Panc1 (cell line): ENCODE measurements around the gene UBE2O. TPM values are rescaled to one million over a fixed set of nuclear protein-coding genes. Genes with fewer than 3 reads are reported as not detected.

ENCODE experiments used
- ATAC-seq: fragments of 200-7000 bp; cut with Tn5 transposase; 2 replicates; pipeline ENCODE4 v1.9.1; 2020; ENCODE audit warnings: mild to moderate bottlenecking, moderate library complexity
- BruUV-seq: library from RNA; stranded (reverse); fragments of 400-500 nt; replicated peaks from 2 replicates; lab custom pipeline; 2021; lab: Mats Ljungman, UMichigan
- CTCF ChIA-PET: fragments of 300-600 bp; sonication (Branson Sonifier 250); formaldehyde crosslinking; loops from one replicate; lab custom pipeline; 2022; ENCODE audit warnings: antibody characterized with exemption; lab: Charles Lee
- POLR2A ChIA-PET: fragments of 300-600 bp; sonication (Branson Sonifier 250); formaldehyde crosslinking; loops from one replicate; lab custom pipeline; 2022; ENCODE audit warnings: antibody characterized with exemption; lab: Charles Lee
- DNase-seq: peaks from one replicate; pipeline ENCODE4 v3.0.0-alpha.2; 2010; ENCODE audit warnings: low read depth, low spot score
- H3K27ac ChIP-seq: 2 replicates; pipeline ENCODE4 v1.5.1; 2011; ENCODE audit warnings: mild to moderate bottlenecking, low read length, inconsistent platforms
- H3K27me3 ChIP-seq: fragments of 200-500 bp; sonication (Bioruptor generic); 2 replicates; pipeline ENCODE4 v1.6.0; 2014; ENCODE audit warnings: low read length, inconsistent platforms; ENCODE audit not compliant: control insufficient read depth, insufficient read depth
- H3K36me3 ChIP-seq: fragments of 200-500 bp; sonication (Bioruptor generic); 2 replicates; pipeline ENCODE4 v1.5.1; 2014; ENCODE audit warnings: inconsistent platforms, mild to moderate bottlenecking, low read length, moderate library complexity; ENCODE audit not compliant: control insufficient read depth, insufficient read depth
- H3K4me1 ChIP-seq: 2 replicates; pipeline ENCODE4 v1.5.1; 2011; ENCODE audit warnings: inconsistent platforms, mild to moderate bottlenecking, low read length, moderate library complexity; ENCODE audit not compliant: control insufficient read depth, insufficient read depth
- H3K4me3 ChIP-seq, 2 experiments: 2 replicates each; pipeline ENCODE4 v1.5.1; 2011 to 2012; ENCODE audit warnings: low read depth in 2 of 2, low read length in 2 of 2, mild to moderate bottlenecking in 2 of 2, inconsistent platforms in 1 of 2, moderate library complexity in 1 of 2
- H3K9me3 ChIP-seq: fragments of 200-500 bp; sonication (Bioruptor generic); 2 replicates; pipeline ENCODE4 v1.5.1; 2014; ENCODE audit warnings: low read depth, mild to moderate bottlenecking, inconsistent platforms, low read length, moderate library complexity; ENCODE audit not compliant: control insufficient read depth, insufficient read depth
- CTCF ChIP-seq: fragments of 450-650 bp; IDR thresholded peaks from 2 replicates; pipeline ENCODE4 v1.5.1; 2017; ENCODE audit warnings: mild to moderate bottlenecking
- REST ChIP-seq, 2 experiments: IDR thresholded peaks; 2 replicates each; pipeline ENCODE4 v1.6.1; 2011 to 2012; ENCODE audit warnings: low read depth in 2 of 2, control low read depth in 1 of 2, low read length in 1 of 2, mild to moderate bottlenecking in 1 of 2, moderate library complexity in 1 of 2; ENCODE audit not compliant: insufficient read depth in 1 of 2
- SIN3A ChIP-seq: IDR thresholded peaks from 2 replicates; pipeline ENCODE4 v1.6.1; 2012; ENCODE audit warnings: low read depth, mild to moderate bottlenecking, low read length, moderate library complexity, borderline replicate concordance; ENCODE audit not compliant: insufficient read depth
- TCF7L2 ChIP-seq: IDR thresholded peaks from 2 replicates; pipeline ENCODE4 v1.6.1; 2011; ENCODE audit warnings: mild to moderate bottlenecking, low read depth, low read length, inconsistent platforms
- in situ Hi-C: cut with HindIII; loops from 2 replicates; pipeline ENCODE4 v1.10.0; 2016; ENCODE audit warnings: low sequenced_read_pairs, low pct_unique_long_range_greater_than_20kb
- intact Hi-C: fragments of 100-400 bp; cut with micrococcal nuclease; formaldehyde crosslinking; loops from one replicate; pipeline ENCODE4 v1.10.0; 2022; ENCODE audit not compliant: unreplicated experiment
- total RNA-seq: library from RNA; stranded (reverse); gene quantifications from one replicate; pipeline ENCODE4 v1.2.1, GENCODE V29; 2021; ENCODE audit not compliant: unreplicated experiment

Gene UBE2O
- total RNA-seq, 1 experiment from 2014 or later: 47.5 TPM

GRCh38 chr17:76458580-76459490, 5.9 kb upstream of the UBE2O start:
- intact Hi-C loops (loop anchor here (2.0 kb wide), 1 partner anchor 50 kb away; no protein-coding TSS in a partner anchor), in situ Hi-C loops (no loop called here)
- Histone ChIP-seq H3K9me3 (no peaks in the 10 kb centered on the region), H3K36me3 (no peaks in the 10 kb centered on the region), H3K27me3 (no peaks in the 10 kb centered on the region), H3K27ac (no peak overlapping the region), H3K4me3 (no peak overlapping the region), H3K4me1 (no peaks in the 10 kb centered on the region)
- POLR2A ChIA-PET: interaction anchor here (0.5 to 1.3 kb wide), 2 partner anchors 41 to 1402 kb away, joined by 3 to 4 read pairs; no protein-coding TSS in a partner anchor
- ATAC-seq (peak; percentile 95), DNase-seq (no peak)
- BruUV-seq: no TSS peak
- TF ChIP-seq TCF7L2 (no peak), CTCF (peak; percentile 90)
- CTCF ChIA-PET: interaction anchor here (0.6 to 2.2 kb wide), 19 partner anchors 13 to 364 kb away, joined by 3 to 32 read pairs (median 5); partner anchors contain the start of gene SPHK1

GRCh38 chr17:76453431-76453743, 435 bp upstream of the UBE2O start:
- peaks cover 18% of the 10 kb centered on the region for H3K4me1 ChIP-seq
- ChIA-PET POLR2A (interaction anchor here (0.6 to 0.9 kb wide), 5 partner anchors 32 to 991 kb away, joined by 3 to 8 read pairs (median 3); no protein-coding TSS in a partner anchor), CTCF (interaction anchor here (0.8 to 2.0 kb wide), 3 partner anchors 42 to 55 kb away, joined by 3 to 11 read pairs (median 4); no protein-coding TSS in a partner anchor)
- no peak for ATAC-seq
- TF ChIP-seq SIN3A: no peak
- no peak for TF ChIP-seq REST (IDR thresholded peaks at IDR 0.05; ENCODE audit: insufficient read depth in 1 of 2, low read depth in 2 of 2, low read length in 1 of 2)
- TF ChIP-seq CTCF: peak; percentile 61
- H3K36me3 ChIP-seq: no peaks in the 10 kb centered on the region; the same call in 1 of the 2 replicates
- no peaks in the 10 kb centered on the region for H3K27me3 ChIP-seq
- peak overlapping the region; percentile 35 to 80 for H3K4me3 ChIP-seq
- intact Hi-C loops: no loop called here
- H3K9me3 ChIP-seq: no peaks in the 10 kb centered on the region
- DNase-seq: no peak
- in situ Hi-C loops: no loop called here
- BruUV-seq: no TSS peak
- no peak overlapping the region for H3K27ac ChIP-seq
